Measurements from ENCODE around the gene RFX3.

DNA sequence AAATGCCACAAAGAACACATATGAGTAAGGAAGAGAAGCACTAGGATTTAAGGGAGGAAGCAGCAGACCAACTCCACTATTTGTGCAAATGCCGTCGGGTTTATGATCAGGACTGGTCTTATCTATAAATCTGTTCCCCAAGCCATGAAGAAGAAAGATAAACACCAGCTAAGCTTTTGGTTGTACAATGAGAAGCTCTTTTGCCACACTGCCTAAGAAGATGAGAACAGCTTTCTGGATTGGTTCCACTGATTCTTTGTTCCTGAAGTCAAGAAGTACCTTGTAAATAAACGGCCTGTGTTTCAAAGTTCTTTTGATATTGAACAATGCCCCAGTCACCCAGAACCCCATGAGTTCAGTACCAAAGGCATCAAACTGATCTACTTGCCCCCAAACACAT lies 93.9 kb downstream of the RFX3 start:
- no peak for TF ChIP-seq GATA2 (IDR thresholded peaks at IDR 0.05; ENCODE audit: low read depth, low read length)
- TF ChIP-seq GATA3 (IDR thresholded peaks at IDR 0.05; ENCODE audit: low read depth, low read length), result no peak
